Colonic mucosa (tissue), 4 donors: ENCODE data around the gene CAVIN1. TPM values are rescaled to one million over a fixed set of nuclear protein-coding genes. Genes with fewer than 3 reads are reported as not detected.
"Not testable (repeated sequence)": the region's sequence is repeated elsewhere in the genome, so short reads cannot be mapped to it uniquely, and the experiment has no call there.

Experiments used
- DNase-seq: peaks from one replicate; pipeline ENCODE4 v3.0.0-alpha.2; 2020
- H3K27ac ChIP-seq: fragments of 200-600 bp; one replicate; pipeline ENCODE4 v1.8.0; 2021
- H3K27me3 ChIP-seq: fragments of 200-600 bp; one replicate; pipeline ENCODE4 v1.8.0; 2021
- H3K36me3 ChIP-seq: fragments of 200-600 bp; one replicate; pipeline ENCODE4 v1.8.0; 2021
- H3K4me1 ChIP-seq: fragments of 200-600 bp; one replicate; pipeline ENCODE4 v1.8.0; 2021; ENCODE audit warnings: mild to moderate bottlenecking
- H3K4me3 ChIP-seq: fragments of 200-600 bp; one replicate; pipeline ENCODE4 v1.8.0; 2021
- H3K9ac ChIP-seq, 2 donors: one replicate each; pipeline ENCODE4 v1.7.0; 2013; ENCODE audit warnings: control low read depth in 2 of 2, low read depth in 2 of 2, low read length in 2 of 2
- H3K9me3 ChIP-seq: fragments of 200-600 bp; one replicate; pipeline ENCODE4 v1.8.0; 2021
- intact Hi-C: fragments of 100-400 bp; cut with DNase I; formaldehyde crosslinking; loops from one replicate; pipeline ENCODE4 v1.14.1; 2022
- total RNA-seq, 2 donors: library from RNA; stranded (reverse); fragmentation: NEBNext Ultra II Directional in 1 of 2; extraction: Animal tissue kit (Norgen Biotek cat#: 25700) in 1 of 2; gene quantifications; one replicate each; pipeline ENCODE4 v1.2.1, GENCODE V29; 2021
- TF ChIP-seq, protein P1 (sequence below): fragments of 200-600 bp; IDR thresholded peaks from one replicate; pipeline ENCODE4 v1.8.0; 2022; ENCODE audit warnings: antibody characterized with exemption, mild to moderate bottlenecking
- donor health status: healthy.
- donor health status: DM: no; HTN: no; CAD: no.
- donor health status: DM: no; HTN: no; CAD: no.

CAVIN1 gene
- total RNA-seq, 2 donors from 2014 or later: 25.2 to 74.6 TPM

DNA sequence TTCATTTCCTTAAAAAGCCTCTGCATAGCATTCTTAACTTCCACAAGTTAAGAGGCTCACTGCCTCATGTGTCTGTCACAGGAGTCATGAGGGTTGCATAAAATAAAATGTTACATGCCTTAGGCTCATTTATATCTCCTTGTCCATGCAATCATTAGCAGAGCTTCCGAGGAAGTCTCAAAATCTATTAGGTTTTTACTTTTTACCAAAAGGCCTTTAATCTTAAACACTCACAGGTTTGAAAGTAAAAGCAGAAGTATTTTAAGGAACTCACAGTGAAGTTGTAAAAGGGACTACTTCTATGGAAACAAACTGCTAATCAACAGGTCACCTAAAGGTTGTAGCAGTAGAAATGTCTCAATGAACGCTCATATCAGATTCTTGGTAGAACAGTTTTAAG, 30.4 kb upstream of the CAVIN1 start:
- intact Hi-C loops: no loop called here
- TF ChIP-seq, protein P1, sequence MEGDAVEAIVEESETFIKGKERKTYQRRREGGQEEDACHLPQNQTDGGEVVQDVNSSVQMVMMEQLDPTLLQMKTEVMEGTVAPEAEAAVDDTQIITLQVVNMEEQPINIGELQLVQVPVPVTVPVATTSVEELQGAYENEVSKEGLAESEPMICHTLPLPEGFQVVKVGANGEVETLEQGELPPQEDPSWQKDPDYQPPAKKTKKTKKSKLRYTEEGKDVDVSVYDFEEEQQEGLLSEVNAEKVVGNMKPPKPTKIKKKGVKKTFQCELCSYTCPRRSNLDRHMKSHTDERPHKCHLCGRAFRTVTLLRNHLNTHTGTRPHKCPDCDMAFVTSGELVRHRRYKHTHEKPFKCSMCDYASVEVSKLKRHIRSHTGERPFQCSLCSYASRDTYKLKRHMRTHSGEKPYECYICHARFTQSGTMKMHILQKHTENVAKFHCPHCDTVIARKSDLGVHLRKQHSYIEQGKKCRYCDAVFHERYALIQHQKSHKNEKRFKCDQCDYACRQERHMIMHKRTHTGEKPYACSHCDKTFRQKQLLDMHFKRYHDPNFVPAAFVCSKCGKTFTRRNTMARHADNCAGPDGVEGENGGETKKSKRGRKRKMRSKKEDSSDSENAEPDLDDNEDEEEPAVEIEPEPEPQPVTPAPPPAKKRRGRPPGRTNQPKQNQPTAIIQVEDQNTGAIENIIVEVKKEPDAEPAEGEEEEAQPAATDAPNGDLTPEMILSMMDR: no peak

DNA sequence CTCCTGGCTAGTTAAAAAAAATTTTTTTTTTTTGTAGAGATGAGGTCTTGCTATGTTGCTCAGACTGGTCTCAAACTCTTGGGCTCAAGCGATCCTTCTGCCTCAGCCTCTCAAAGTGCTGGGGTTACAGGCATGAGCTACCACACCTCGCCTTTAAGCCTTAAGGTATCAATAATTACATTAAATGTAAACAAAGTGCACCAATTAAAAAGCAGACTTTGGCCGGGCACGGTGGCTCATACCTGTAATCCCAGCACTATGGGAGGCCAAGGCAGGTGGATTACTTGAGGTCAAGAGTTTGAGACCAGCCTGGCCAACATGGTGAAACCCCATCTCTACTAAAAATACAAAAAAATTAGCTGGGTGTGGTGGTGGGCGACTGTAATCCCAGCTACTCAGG, 28.2 kb upstream of the CAVIN1 start:
- H3K36me3 ChIP-seq, H3K4me3 ChIP-seq, DNase-seq, H3K4me1 ChIP-seq, H3K9me3 ChIP-seq, H3K9ac ChIP-seq, H3K27ac ChIP-seq, H3K27me3 ChIP-seq, intact Hi-C loops: not testable (repeated sequence)

More for the DNA sequence above, 30.4 kb upstream of the CAVIN1 start:
- H3K4me3 ChIP-seq: no peak overlapping the region
- no peaks in the 10 kb centered on the region for H3K4me1 ChIP-seq
- no peaks in the 10 kb centered on the region for H3K27me3 ChIP-seq
- H3K36me3 ChIP-seq: no peaks in the 10 kb centered on the region
- no peak for DNase-seq
- no peak overlapping the region for H3K27ac ChIP-seq
- no peaks in the 10 kb centered on the region for H3K9me3 ChIP-seq
- H3K9ac ChIP-seq: no peak overlapping the region

DNA sequence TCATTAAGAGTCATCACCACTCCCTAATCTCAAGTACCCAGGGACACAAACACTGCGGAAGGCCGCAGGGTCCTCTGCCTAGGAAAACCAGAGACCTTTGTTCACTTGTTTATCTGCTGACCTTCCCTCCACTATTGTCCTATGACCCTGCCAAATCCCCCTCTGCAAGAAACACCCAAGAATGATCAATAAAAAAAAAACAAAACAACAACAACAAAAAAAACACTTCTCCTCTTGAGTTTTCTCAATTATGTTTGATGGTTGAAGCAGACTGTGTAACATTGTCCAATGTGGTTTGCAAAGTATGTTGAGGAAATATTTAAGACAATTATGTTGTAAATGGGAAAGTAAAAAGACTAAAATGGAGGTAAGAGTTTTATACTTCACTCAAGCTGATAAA, 26.8 kb upstream of the CAVIN1 start:
- H3K36me3 ChIP-seq, H3K27me3 ChIP-seq, H3K27ac ChIP-seq, H3K4me3 ChIP-seq, intact Hi-C loops, H3K9me3 ChIP-seq, H3K4me1 ChIP-seq, DNase-seq, H3K9ac ChIP-seq: not testable (repeated sequence)

DNA sequence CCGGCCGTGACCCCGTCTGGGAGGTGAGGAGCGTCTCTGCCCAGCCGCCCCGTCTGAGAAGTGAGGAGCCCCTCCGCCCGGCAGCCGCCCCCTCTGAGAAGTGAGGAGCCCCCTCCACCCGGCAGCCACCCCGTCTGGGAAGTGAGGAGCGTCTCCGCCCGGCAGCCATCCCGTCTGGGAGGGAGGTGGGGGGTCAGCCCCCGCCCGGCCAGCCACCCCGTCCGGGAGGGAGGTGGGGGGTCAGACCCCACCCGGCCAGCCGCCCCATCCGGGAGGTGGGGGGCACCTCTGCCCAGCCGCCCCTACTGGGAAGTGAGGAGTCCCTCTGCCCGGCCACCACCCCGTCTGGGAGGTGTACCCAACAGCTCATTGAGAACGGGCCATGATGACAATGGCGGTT, 26.1 kb upstream of the CAVIN1 start:
- H3K36me3 ChIP-seq, H3K9ac ChIP-seq, DNase-seq, H3K27me3 ChIP-seq, H3K9me3 ChIP-seq, H3K4me1 ChIP-seq, intact Hi-C loops, H3K4me3 ChIP-seq, H3K27ac ChIP-seq: not testable (repeated sequence)

DNA sequence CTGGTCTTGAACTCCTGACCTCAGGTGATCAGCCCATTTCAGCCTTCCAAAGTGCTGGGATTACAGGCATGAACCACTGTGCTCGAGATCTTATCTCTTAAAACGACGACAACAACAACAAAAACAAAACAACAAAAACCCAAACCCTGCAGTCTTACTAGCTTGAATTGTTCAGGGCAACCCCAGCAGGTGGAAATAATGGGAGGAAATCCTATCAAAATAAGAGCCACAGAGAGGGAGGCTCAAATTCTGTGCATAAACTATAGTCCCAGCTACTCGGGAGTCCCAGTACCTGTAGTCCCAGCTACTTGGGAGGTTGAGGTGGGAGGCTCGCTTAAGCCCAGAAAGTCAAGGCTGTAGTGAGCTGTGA, 19.1 kb upstream of the CAVIN1 start:
- no peak overlapping the region for H3K4me3 ChIP-seq
- no peak overlapping the region for H3K9ac ChIP-seq
- no peaks in the 10 kb centered on the region for H3K27me3 ChIP-seq
- no peaks in the 10 kb centered on the region for H3K9me3 ChIP-seq
- peak overlapping the region; percentile 56 for H3K27ac ChIP-seq
- intact Hi-C loops: no loop called here
- no peaks in the 10 kb centered on the region for H3K4me1 ChIP-seq
- peak; percentile 28 for DNase-seq
- no peaks in the 10 kb centered on the region for H3K36me3 ChIP-seq
- TF ChIP-seq, protein P1: no peak

DNA sequence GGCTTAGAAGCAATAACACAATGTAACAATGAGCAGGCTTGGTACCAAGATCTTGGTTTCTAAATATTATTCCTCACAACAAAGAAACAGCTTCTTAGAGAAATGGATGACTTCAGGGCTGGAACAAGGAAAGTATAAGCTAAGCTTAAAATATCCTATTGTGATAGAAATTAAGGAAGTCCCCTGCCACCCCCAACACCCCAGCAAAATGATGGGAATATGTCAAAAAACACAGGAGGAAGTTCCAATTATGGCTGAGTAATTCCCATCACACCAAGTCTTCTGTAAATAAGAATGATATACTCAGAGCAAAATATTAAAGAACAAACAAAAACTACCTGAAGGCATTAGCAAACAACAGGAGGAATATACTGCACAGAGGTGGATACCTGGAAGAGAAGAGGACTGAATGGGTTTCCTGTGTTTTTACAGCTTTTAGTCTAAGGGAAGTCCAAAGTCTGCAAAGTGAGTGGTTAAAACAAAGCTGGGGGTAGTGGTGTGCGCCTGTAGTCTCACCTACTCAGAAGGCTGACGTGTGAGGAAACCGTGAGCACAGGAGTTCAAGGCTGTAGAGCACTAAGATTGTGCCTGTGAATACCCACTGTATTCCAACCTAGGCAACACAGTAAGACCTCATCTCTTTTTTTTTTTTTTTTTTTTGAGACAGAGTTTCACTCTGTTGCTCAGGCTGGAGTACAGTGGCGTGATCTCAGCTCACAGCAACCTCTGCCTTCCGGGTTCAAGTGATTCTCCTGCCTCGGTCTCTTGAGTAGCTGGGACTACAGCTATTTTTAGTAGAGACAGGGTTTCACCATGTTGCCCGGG, 18.5 kb upstream of the CAVIN1 start:
- DNase-seq: peak; percentile 66

More for the DNA sequence above, 18.5 kb upstream of the CAVIN1 start:
- no peak overlapping the region for H3K4me3 ChIP-seq
- no peaks in the 10 kb centered on the region for H3K9me3 ChIP-seq
- H3K4me1 ChIP-seq: no peaks in the 10 kb centered on the region
- intact Hi-C loops: no loop called here
- TF ChIP-seq, protein P1: no peak
- peak overlapping the region; percentile 56 for H3K27ac ChIP-seq
- H3K36me3 ChIP-seq: no peaks in the 10 kb centered on the region
- no peaks in the 10 kb centered on the region for H3K27me3 ChIP-seq
- H3K9ac ChIP-seq: no peak overlapping the region
